ENCODE measurements around the gene TEKT5. TPM values are rescaled to one million over a fixed set of nuclear protein-coding genes. Genes with fewer than 3 reads are reported as not detected.

The TEKT5 gene
- total and polyA plus RNA-seq, 4 donors, result 0.13 to 0.92 TPM; not detected in 2

DNA sequence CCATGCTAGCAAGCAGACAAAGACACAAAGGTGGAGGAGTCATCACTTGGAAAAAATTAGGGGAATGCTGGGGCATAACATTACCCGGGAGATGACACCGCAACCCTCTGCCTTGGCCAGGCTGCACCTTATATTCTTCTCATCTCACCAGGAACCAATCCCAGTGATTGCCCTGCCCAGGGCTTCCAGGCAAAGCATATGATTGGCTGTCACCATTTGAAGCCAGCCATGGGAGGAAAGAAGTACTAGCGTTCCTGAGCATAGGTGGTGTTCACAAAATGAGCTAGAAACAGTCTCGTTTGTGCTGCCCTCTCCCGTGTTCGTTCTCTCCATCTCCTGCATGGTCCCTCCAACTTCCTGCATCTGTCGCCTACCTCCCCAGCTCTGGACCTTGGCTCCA lies 29.6 kb downstream of the TEKT5 start:
- Histone ChIP-seq H3K27ac (ENCODE audit: low read depth in 1 of 2, low read length in 2 of 2) (no peak overlapping the region), H3K9ac (ENCODE audit: low read depth in 1 of 2, low read length in 2 of 2) (no peak overlapping the region), H3K4me3 (ENCODE audit: low read depth in 1 of 3, low read length in 3 of 3) (no peak overlapping the region), H3K27me3 (ENCODE audit: control insufficient read depth in 4 of 4, insufficient read depth in 4 of 4, low read length in 3 of 4) (no peaks in the 10 kb centered on the region), H3K9me3 (ENCODE audit: control insufficient read depth in 4 of 4, low read length in 3 of 4) (no peaks in the 10 kb centered on the region), H3K4me1 (ENCODE audit: control insufficient read depth in 4 of 4, insufficient read depth in 4 of 4, low read length in 3 of 4) (peaks cover 0 to 3% (median 0%) of the 10 kb centered on the region in 4 donors), H3K36me3 (ENCODE audit: control insufficient read depth in 4 of 4, insufficient read depth in 3 of 4, low read depth in 1 of 4, low read length in 3 of 4) (no peaks in the 10 kb centered on the region)
- 81% methylated on average over 7 of the region's 7 CpGs for WGBS
- DNase-seq (ENCODE audit: low spot score), result no peak
- no peak for TF ChIP-seq HNF4G (IDR thresholded peaks at IDR 0.05)
- TF ChIP-seq RAD21 (IDR thresholded peaks at IDR 0.05), result no peak
- no peak for TF ChIP-seq FOXA2 (IDR thresholded peaks at IDR 0.05)
- TF ChIP-seq, protein P1, sequence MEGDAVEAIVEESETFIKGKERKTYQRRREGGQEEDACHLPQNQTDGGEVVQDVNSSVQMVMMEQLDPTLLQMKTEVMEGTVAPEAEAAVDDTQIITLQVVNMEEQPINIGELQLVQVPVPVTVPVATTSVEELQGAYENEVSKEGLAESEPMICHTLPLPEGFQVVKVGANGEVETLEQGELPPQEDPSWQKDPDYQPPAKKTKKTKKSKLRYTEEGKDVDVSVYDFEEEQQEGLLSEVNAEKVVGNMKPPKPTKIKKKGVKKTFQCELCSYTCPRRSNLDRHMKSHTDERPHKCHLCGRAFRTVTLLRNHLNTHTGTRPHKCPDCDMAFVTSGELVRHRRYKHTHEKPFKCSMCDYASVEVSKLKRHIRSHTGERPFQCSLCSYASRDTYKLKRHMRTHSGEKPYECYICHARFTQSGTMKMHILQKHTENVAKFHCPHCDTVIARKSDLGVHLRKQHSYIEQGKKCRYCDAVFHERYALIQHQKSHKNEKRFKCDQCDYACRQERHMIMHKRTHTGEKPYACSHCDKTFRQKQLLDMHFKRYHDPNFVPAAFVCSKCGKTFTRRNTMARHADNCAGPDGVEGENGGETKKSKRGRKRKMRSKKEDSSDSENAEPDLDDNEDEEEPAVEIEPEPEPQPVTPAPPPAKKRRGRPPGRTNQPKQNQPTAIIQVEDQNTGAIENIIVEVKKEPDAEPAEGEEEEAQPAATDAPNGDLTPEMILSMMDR (IDR thresholded peaks at IDR 0.05; ENCODE audit: low read depth, low read length, missing input control), result no peak
- TF ChIP-seq, protein P2, sequence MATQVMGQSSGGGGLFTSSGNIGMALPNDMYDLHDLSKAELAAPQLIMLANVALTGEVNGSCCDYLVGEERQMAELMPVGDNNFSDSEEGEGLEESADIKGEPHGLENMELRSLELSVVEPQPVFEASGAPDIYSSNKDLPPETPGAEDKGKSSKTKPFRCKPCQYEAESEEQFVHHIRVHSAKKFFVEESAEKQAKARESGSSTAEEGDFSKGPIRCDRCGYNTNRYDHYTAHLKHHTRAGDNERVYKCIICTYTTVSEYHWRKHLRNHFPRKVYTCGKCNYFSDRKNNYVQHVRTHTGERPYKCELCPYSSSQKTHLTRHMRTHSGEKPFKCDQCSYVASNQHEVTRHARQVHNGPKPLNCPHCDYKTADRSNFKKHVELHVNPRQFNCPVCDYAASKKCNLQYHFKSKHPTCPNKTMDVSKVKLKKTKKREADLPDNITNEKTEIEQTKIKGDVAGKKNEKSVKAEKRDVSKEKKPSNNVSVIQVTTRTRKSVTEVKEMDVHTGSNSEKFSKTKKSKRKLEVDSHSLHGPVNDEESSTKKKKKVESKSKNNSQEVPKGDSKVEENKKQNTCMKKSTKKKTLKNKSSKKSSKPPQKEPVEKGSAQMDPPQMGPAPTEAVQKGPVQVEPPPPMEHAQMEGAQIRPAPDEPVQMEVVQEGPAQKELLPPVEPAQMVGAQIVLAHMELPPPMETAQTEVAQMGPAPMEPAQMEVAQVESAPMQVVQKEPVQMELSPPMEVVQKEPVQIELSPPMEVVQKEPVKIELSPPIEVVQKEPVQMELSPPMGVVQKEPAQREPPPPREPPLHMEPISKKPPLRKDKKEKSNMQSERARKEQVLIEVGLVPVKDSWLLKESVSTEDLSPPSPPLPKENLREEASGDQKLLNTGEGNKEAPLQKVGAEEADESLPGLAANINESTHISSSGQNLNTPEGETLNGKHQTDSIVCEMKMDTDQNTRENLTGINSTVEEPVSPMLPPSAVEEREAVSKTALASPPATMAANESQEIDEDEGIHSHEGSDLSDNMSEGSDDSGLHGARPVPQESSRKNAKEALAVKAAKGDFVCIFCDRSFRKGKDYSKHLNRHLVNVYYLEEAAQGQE (IDR thresholded peaks at IDR 0.05), result no peak
- TF ChIP-seq SP1 (IDR thresholded peaks at IDR 0.05), result no peak

DNA sequence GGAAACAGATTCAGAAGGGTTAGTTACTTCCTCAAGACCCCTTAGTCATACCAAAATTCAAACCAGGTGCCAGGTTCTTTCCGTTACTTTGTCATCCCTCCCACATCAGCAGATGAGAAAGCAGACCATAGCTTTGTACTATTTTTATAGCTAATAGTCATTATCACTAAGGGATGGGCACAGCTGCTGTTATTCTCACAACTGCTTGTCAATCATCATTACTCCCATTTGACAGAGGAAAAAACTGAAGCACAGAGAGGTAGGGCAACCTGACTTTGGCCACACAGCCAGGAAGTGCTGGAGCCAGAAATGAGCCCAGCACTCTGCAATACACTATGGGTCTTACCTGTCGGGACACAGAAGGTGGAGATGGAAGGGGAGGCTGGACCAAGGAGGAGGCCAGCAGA lies 30.0 kb downstream of the TEKT5 start:
- Histone ChIP-seq H3K9me3 (ENCODE audit: control insufficient read depth in 4 of 4, low read length in 3 of 4) (no peaks in the 10 kb centered on the region), H3K27ac (ENCODE audit: low read depth in 1 of 2, low read length in 2 of 2) (no peak overlapping the region), H3K27me3 (ENCODE audit: control insufficient read depth in 4 of 4, insufficient read depth in 4 of 4, low read length in 3 of 4) (no peaks in the 10 kb centered on the region), H3K9ac (ENCODE audit: low read depth in 1 of 2, low read length in 2 of 2) (no peak overlapping the region), H3K4me3 (ENCODE audit: low read depth in 1 of 3, low read length in 3 of 3) (no peak overlapping the region), H3K36me3 (ENCODE audit: control insufficient read depth in 4 of 4, insufficient read depth in 3 of 4, low read depth in 1 of 4, low read length in 3 of 4) (no peaks in the 10 kb centered on the region), H3K4me1 (ENCODE audit: control insufficient read depth in 4 of 4, insufficient read depth in 4 of 4, low read length in 3 of 4) (peaks cover 0 to 3% (median 1%) of the 10 kb centered on the region in 4 donors)
- TF ChIP-seq, protein P2 (IDR thresholded peaks at IDR 0.05), result no peak
- TF ChIP-seq, protein P3, sequence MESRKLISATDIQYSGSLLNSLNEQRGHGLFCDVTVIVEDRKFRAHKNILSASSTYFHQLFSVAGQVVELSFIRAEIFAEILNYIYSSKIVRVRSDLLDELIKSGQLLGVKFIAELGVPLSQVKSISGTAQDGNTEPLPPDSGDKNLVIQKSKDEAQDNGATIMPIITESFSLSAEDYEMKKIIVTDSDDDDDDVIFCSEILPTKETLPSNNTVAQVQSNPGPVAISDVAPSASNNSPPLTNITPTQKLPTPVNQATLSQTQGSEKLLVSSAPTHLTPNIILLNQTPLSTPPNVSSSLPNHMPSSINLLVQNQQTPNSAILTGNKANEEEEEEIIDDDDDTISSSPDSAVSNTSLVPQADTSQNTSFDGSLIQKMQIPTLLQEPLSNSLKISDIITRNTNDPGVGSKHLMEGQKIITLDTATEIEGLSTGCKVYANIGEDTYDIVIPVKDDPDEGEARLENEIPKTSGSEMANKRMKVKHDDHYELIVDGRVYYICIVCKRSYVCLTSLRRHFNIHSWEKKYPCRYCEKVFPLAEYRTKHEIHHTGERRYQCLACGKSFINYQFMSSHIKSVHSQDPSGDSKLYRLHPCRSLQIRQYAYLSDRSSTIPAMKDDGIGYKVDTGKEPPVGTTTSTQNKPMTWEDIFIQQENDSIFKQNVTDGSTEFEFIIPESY (IDR thresholded peaks at IDR 0.05), result no peak
- no peak for TF ChIP-seq JUND (IDR thresholded peaks at IDR 0.05)
- TF ChIP-seq EGR1 (IDR thresholded peaks at IDR 0.05; ENCODE audit: low read depth in 2 of 2), result no peak
- TF ChIP-seq TAF1 (conservative IDR thresholded peaks at IDR 0.05), result no peak
- TF ChIP-seq, protein P1 (IDR thresholded peaks at IDR 0.05; ENCODE audit: low read depth, low read length, missing input control), result no peak
- no peak for TF ChIP-seq YY1 (IDR thresholded peaks at IDR 0.05)
- TF ChIP-seq FOXA2 (IDR thresholded peaks at IDR 0.05), result no peak
- no peak for TF ChIP-seq RAD21 (IDR thresholded peaks at IDR 0.05)
- TF ChIP-seq FOXA1 (IDR thresholded peaks at IDR 0.05), result no peak
- TF ChIP-seq RXRA (IDR thresholded peaks at IDR 0.05), result no peak
- TF ChIP-seq SP1 (IDR thresholded peaks at IDR 0.05), result no peak
- TF ChIP-seq, protein P4, sequence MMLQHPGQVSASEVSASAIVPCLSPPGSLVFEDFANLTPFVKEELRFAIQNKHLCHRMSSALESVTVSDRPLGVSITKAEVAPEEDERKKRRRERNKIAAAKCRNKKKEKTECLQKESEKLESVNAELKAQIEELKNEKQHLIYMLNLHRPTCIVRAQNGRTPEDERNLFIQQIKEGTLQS (IDR thresholded peaks at IDR 0.05), result no peak
- TF ChIP-seq HNF4A (conservative IDR thresholded peaks at IDR 0.05), result no peak
- TF ChIP-seq NR2F2 (IDR thresholded peaks at IDR 0.05), result no peak
- WGBS, result 95% methylated on average over 2 of the region's 2 CpGs
- no peak for DNase-seq (ENCODE audit: low spot score)

Measured in liver (tissue), 9 donors.